A549 (cell line): ENCODE results near the gene CEBPE. TPM values are rescaled to one million over a fixed set of nuclear protein-coding genes. Genes with fewer than 3 reads are reported as not detected.
A peak's percentile ranks its signal among the peaks of the same experiment; 100 is the strongest.

Experiments
- ATAC-seq, 2 experiments: fragments of 200-7000 bp in 1 of 2; fragments of >200 bp in 1 of 2; cut with Nextera tagmentation in 1 of 2; cut with Tn5 transposase in 1 of 2; 3 replicates each; pipeline versions ENCODE4 v1.8.0 to v1.9.1; 2018 to 2020; ENCODE audit warnings: mild to moderate bottlenecking in 1 of 2, moderate library complexity in 1 of 2
- CTCF ChIA-PET: fragments of 300-600 bp; sonication (Branson Sonifier 250); formaldehyde crosslinking; extraction: SDS; loops from one replicate; lab custom pipeline; 2021; ENCODE audit warnings: antibody characterized with exemption, inconsistent platforms; lab: Yijun Ruan, JAX
- POLR2A ChIA-PET: fragments of 350-600 bp; formaldehyde crosslinking; extraction: SDS; loops from one replicate; lab custom pipeline; 2021; ENCODE audit warnings: antibody characterized with exemption, inconsistent platforms; lab: Yijun Ruan, JAX
- DNase-seq, 2 experiments: peaks; one replicate each; pipeline versions ENCODE4 v3.0.0 to v3.0.0-alpha.2; 2011 to 2016; ENCODE audit warnings: low read depth in 1 of 2, low spot score in 1 of 2
- FAIRE-seq: peaks from 2 replicates; lab custom pipeline; 2011; peaks lifted over from hg19 to GRCh38; lab: Jason Lieb, UNC
- H3K27ac ChIP-seq, 2 experiments: fragments of >200 bp; sonication (Bioruptor Twin); formaldehyde crosslinking; 3 replicates each; pipeline ENCODE4 v1.5.1; 2016 to 2017
- H3K4me1 ChIP-seq: fragments of >200 bp; sonication (Bioruptor Twin); formaldehyde crosslinking; 3 replicates; pipeline ENCODE4 v1.6.1; 2016
- H3K4me2 ChIP-seq: fragments of >200 bp; sonication (Bioruptor Twin); formaldehyde crosslinking; 3 replicates; pipeline ENCODE4 v1.6.1; 2016
- H3K4me3 ChIP-seq: fragments of >200 bp; sonication (Bioruptor Twin); formaldehyde crosslinking; 3 replicates; pipeline ENCODE4 v1.5.1; 2016
- H3K9me3 ChIP-seq: fragments of >200 bp; sonication (Bioruptor Twin); formaldehyde crosslinking; 3 replicates; pipeline ENCODE4 v1.6.1; 2016
- CBX2 ChIP-seq: fragments of 200-600 bp; sonication (generic); IDR thresholded peaks from 2 replicates; pipeline ENCODE4 v1.6.1; 2016; ENCODE audit warnings: low read depth, mild to moderate bottlenecking, borderline replicate concordance
- CEBPB ChIP-seq, 2 experiments: fragments of >200 bp in 1 of 2; sonication (Bioruptor Twin) in 1 of 2; formaldehyde crosslinking in 1 of 2; IDR thresholded peaks; 2 replicates each; pipeline ENCODE4 v1.6.1; 2012 to 2016
- CHD4 ChIP-seq: fragments of 200-600 bp; sonication (generic); IDR thresholded peaks from 2 replicates; pipeline ENCODE4 v1.6.1; 2016; ENCODE audit warnings: antibody characterized with exemption, mild to moderate bottlenecking, borderline replicate concordance
- EHMT2 ChIP-seq: fragments of 200-600 bp; sonication (generic); IDR thresholded peaks from 2 replicates; pipeline ENCODE4 v1.6.1; 2016; ENCODE audit warnings: antibody characterized with exemption, low read depth, mild to moderate bottlenecking, moderate library complexity
- EP300 ChIP-seq, 2 experiments: fragments of >200 bp; sonication (Bioruptor Twin); formaldehyde crosslinking; IDR thresholded peaks; 2 replicates in 1 of 2; 3 replicates in 1 of 2; pipeline ENCODE4 v1.6.1; 2016 to 2017
- ESRRA ChIP-seq: fragments of 150-350 bp; IDR thresholded peaks from 2 replicates; pipeline ENCODE4 v1.6.1; 2014; ENCODE audit warnings: mild to moderate bottlenecking, low read length, borderline replicate concordance
- FOSL2 ChIP-seq, 2 experiments: fragments of 450-650 bp in 1 of 2; fragments of >200 bp in 1 of 2; sonication (Bioruptor Twin) in 1 of 2; formaldehyde crosslinking; IDR thresholded peaks; 2 replicates each; pipeline versions ENCODE4 v1.5.0 to v1.6.1; 2016 to 2020; ENCODE audit warnings: mild to moderate bottlenecking in 1 of 2, moderate library complexity in 1 of 2
- HOXB5 ChIP-seq: fragments of 250-450 bp; sonication (Bioruptor Pico); IDR thresholded peaks from 2 replicates; pipeline ENCODE4 v1.5.0; 2020; ENCODE audit warnings: mild to moderate bottlenecking, moderate library complexity
- JUNB ChIP-seq: fragments of >200 bp; sonication (Bioruptor Twin); formaldehyde crosslinking; IDR thresholded peaks from 2 replicates; pipeline ENCODE4 v1.6.1; 2016
- KDM1A ChIP-seq: fragments of 200-600 bp; sonication (generic); IDR thresholded peaks from 2 replicates; pipeline ENCODE4 v1.6.1; 2016; ENCODE audit warnings: low read depth, mild to moderate bottlenecking
- KDM5A ChIP-seq: fragments of 200-600 bp; sonication (generic); IDR thresholded peaks from 2 replicates; pipeline ENCODE4 v1.6.1; 2016; ENCODE audit warnings: antibody characterized with exemption, mild to moderate bottlenecking
- MAZ ChIP-seq: fragments of 150-350 bp; IDR thresholded peaks from 2 replicates; pipeline ENCODE4 v1.6.1; 2014; ENCODE audit warnings: antibody characterized with exemption, low read depth, low read length, borderline replicate concordance
- NFE2L2 ChIP-seq: fragments of 150-350 bp; conservative IDR thresholded peaks from 2 replicates; pipeline ENCODE4 v1.6.1; 2014; ENCODE audit warnings: low read length
- PHF8 ChIP-seq: fragments of 200-600 bp; sonication (generic); IDR thresholded peaks from 2 replicates; pipeline ENCODE4 v1.6.1; 2016; ENCODE audit warnings: low read depth, mild to moderate bottlenecking, antibody characterized with exemption, moderate library complexity, borderline replicate concordance
- RAD21 ChIP-seq, 2 experiments: fragments of >200 bp in 1 of 2; sonication (Bioruptor Twin) in 1 of 2; formaldehyde crosslinking in 1 of 2; IDR thresholded peaks in 1 of 2; conservative IDR thresholded peaks in 1 of 2; 2 replicates in 1 of 2; 3 replicates in 1 of 2; pipeline ENCODE4 v1.6.1; 2012 to 2018; ENCODE audit warnings: inconsistent platforms in 1 of 2
- RARB ChIP-seq: fragments of 250-450 bp; sonication (Bioruptor Pico); IDR thresholded peaks from 2 replicates; pipeline ENCODE4 v1.8.0; 2021; ENCODE audit warnings: mild to moderate bottlenecking, moderate library complexity
- RCOR1 ChIP-seq: fragments of 150-350 bp; IDR thresholded peaks from 2 replicates; pipeline ENCODE4 v1.6.1; 2014; ENCODE audit warnings: antibody characterized with exemption, low read length, low read depth
- SREBF2 ChIP-seq: fragments of 450-650 bp; IDR thresholded peaks from 2 replicates; pipeline ENCODE4 v1.6.1; 2014; ENCODE audit warnings: mild to moderate bottlenecking, moderate library complexity
- ZFP36 ChIP-seq: fragments of 450-650 bp; IDR thresholded peaks from 2 replicates; pipeline ENCODE4 v1.6.1; 2014; ENCODE audit warnings: borderline replicate concordance; ENCODE audit not compliant: partially characterized antibody
- WGBS: methylation state at CpG from one replicate; pipeline ENCODE4 v1.1.6; 2017; ENCODE audit errors: missing lambda C conversion rate; 5-methylcytosine and 5-hydroxymethylcytosine counted together
- polyA plus RNA-seq, 4 experiments: library from polyadenylated mRNA; depleted of rRNA in 3 of 4; stranded (reverse); fragments of >200 nt; fragmentation: RNase III in 1 of 4; extraction: RNeasy Plus Mini Kit Qiagen cat#74134 plus additional on column Dnase treatment in 1 of 4; gene quantifications; 2 replicates in 3 of 4; 3 replicates in 1 of 4; pipeline ENCODE4 v1.2.3, GENCODE V29; 2011 to 2017
- TF ChIP-seq, protein P1 (sequence below): IDR thresholded peaks from 2 replicates; pipeline ENCODE4 v1.6.1; 2012; ENCODE audit warnings: low read depth, borderline replicate concordance
- TF ChIP-seq, protein P2 (sequence below): fragments of 250-450 bp; sonication (Bioruptor Pico); IDR thresholded peaks from 2 replicates; pipeline ENCODE4 v1.5.0; 2021; ENCODE audit warnings: mild to moderate bottlenecking, moderate library complexity, borderline replicate concordance

Gene CEBPE
- polyA plus RNA-seq, 2 of the 4 experiments (the other 2 are of a cell fraction): 0.05 TPM; not detected in 1

DNA sequence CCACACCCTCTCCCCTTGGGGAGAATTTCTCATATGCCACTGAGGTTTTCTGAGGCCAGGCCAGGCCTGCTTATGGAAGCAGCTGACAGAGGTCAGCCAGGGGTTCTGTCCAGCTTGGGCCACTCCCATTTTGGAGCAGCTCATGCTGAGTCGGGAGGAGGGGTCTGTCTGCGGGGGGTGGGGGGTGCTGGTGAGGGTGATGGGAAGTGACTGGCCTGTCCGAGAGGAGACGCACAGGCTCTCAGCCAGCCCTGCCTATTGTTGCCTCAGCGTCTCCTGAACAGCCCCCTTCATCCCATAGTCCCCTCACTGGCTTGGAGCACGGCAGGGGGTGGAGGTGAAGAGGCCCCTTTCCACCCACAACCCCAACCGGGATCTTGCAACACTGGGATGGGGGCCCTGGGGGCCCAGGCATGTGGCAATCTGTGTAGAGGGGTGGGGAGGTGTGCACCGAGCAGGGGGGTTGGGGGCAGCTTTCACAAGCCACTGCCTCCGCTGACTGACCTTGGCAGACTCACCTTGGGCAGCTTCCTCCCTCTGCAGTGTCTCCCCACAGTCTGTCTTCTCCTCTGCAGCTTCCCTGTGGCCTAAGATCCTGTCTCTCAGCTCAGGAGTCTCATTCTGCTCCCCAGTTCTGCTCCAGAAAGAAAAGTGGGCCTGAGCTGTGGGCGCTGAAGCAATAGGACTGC, 5.5 kb downstream of the CEBPE start:
- TF ChIP-seq, protein P1, sequence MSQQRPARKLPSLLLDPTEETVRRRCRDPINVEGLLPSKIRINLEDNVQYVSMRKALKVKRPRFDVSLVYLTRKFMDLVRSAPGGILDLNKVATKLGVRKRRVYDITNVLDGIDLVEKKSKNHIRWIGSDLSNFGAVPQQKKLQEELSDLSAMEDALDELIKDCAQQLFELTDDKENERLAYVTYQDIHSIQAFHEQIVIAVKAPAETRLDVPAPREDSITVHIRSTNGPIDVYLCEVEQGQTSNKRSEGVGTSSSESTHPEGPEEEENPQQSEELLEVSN: no peak
- no peak for TF ChIP-seq KDM5A
- no peak for TF ChIP-seq ESRRA
- no peak for TF ChIP-seq EP300 (IDR thresholded peaks at IDR 0.05)
- WGBS: 79% methylated on average over 6 of the region's 10 CpGs
- no peak overlapping the region for H3K4me2 ChIP-seq

DNA sequence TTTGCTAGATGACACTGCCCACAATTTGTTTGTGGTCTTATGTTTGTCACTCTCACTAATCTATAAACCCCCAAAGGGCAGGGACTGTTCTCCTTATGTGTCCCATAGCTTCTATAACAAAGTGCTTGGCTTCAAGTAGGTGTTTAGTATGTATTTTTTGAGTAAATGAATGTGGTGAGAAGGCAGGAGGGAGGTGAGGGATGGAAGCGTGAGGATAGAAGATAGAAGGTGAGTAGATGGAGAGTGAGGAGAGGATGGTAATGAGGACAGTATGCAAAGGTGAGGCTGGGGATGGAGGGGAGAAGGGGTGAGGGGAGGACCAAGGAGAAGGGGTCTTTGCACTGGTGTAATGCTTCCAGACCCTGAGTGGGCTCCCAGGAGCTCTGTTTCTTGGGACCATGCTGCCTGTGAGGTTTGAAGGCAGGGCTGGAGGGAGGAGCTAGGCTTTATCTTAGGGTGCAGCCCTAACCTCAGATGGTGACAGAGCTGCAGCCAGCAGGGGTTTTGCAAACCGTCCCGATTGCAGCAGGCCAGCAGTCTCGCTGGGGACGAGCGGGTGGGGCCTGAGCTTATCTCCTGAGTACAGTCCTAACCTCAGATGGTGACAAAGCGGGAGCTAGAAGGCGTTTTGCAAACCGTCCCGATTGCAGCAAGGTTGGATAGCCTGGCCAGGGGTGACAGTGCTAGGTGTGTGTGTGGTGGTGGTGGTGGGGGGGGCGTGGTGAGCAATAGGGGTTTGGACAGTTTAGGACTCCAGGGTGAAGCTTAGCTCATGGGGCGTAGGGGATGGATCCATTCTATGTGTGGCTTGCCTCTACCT, 6.5 kb downstream of the CEBPE start:
- no peak overlapping the region for H3K4me2 ChIP-seq
- ATAC-seq (no peak), FAIRE-seq (no peak), DNase-seq (no peak)
- no peak overlapping the region for H3K4me3 ChIP-seq
- no peaks in the 10 kb centered on the region for H3K9me3 ChIP-seq
- ChIA-PET CTCF (interaction anchor here (1.2 to 24.2 kb wide), 10 partner anchors 8 to 213 kb away, joined by 3 to 848 read pairs (median 28); partner anchors contain the start of genes ACIN1, C14orf119 and SLC7A8), POLR2A (interaction anchor here (1.1 kb wide), 1 partner anchor 18 kb away, joined by 3 read pairs; the partner anchor contains the start of genes ACIN1 and C14orf119)
- H3K4me1 ChIP-seq: peaks cover 26% of the 10 kb centered on the region
- 73% methylated on average over 12 of the region's 12 CpGs for WGBS
- no peak overlapping the region for H3K27ac ChIP-seq
- no peak for TF ChIP-seq KDM5A
- TF ChIP-seq MAZ: no peak
- TF ChIP-seq CEBPB (IDR thresholded peaks at IDR 0.05): no peak
- no peak for TF ChIP-seq KDM1A
- no peak for TF ChIP-seq HOXB5 (CRISPR knock-in tag)
- TF ChIP-seq PHF8: no peak
- no peak for TF ChIP-seq JUNB
- TF ChIP-seq RARB (CRISPR knock-in tag): no peak
- no peak for TF ChIP-seq EHMT2
- no peak for TF ChIP-seq RAD21 (conservative IDR thresholded peaks at IDR 0.05 in 1 of 2, IDR thresholded peaks at IDR 0.05 in 1 of 2)
- TF ChIP-seq SREBF2: no peak

More for the DNA sequence above, 5.5 kb downstream of the CEBPE start:
- Histone ChIP-seq H3K4me1 (peaks cover 22% of the 10 kb centered on the region), H3K9me3 (no peaks in the 10 kb centered on the region), H3K27ac (peak overlapping the region in 1 of 2 experiments; percentile 75; a peak in 2 of 6 replicates), H3K4me3 (no peak overlapping the region)
- ChIA-PET POLR2A (no interaction called here), CTCF (interaction anchor here (1.4 to 24.2 kb wide), 6 partner anchors 11 to 127 kb away, joined by 6 to 848 read pairs (median 63); partner anchors contain the start of gene SLC7A8)
- FAIRE-seq: no peak
- no peak for ATAC-seq
- DNase-seq: no peak

DNA sequence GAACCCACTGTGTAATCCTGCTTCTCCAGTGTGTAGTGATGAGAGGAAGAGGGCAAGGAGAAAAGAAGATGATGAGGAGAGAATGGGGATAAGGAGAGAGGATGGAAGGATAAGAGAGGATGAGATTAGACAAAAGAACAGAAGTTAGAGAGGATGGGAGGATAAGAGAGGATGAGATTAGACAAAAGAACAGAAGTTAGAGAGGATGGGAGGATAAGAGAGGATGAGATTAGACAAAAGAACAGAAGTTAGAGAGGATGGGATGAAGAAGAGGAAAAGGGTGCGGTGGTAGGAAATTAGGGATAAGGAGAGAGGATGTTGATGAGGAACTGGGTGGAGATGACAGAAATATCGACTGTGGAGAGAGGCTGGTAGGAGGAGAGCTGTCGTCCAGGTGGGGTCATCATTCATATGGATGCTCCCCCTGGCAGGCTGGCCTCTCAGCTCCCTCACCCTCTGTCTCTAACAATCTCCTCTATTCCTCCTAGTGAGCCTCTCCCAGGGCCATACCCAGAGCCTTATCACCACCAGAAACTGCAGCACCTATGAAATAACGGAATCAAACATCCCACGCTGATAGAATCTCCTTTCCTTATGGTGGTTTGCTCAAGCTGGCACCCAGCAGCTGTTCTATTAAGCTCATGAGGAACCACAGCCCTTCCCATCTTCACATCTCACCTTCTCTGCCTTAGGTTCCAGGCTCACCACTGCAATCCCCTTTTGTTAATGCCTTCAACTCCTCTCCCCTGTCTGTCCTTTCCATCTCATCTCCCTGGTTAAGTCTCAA, 8.3 kb downstream of the CEBPE start:
- Histone ChIP-seq H3K4me2 (no peak overlapping the region), H3K4me1 (peaks cover 24% of the 10 kb centered on the region), H3K4me3 (no peak overlapping the region), H3K9me3 (no peaks in the 10 kb centered on the region), H3K27ac (no peak overlapping the region)
- ChIA-PET CTCF (interaction anchor here (0.6 to 24.2 kb wide), 15 partner anchors 10 to 215 kb away, joined by 3 to 848 read pairs (median 17); partner anchors contain the start of genes ACIN1, C14orf119, CDH24 and SLC7A8), POLR2A (interaction anchor here (0.9 kb wide), 1 partner anchor 16 kb away, joined by 4 read pairs; the partner anchor contains the start of gene ACIN1)
- FAIRE-seq (no peak), ATAC-seq (no peak), DNase-seq (no peak)
- WGBS: 31% methylated on average over 5 of the region's 5 CpGs
- no peak for TF ChIP-seq JUNB

DNA sequence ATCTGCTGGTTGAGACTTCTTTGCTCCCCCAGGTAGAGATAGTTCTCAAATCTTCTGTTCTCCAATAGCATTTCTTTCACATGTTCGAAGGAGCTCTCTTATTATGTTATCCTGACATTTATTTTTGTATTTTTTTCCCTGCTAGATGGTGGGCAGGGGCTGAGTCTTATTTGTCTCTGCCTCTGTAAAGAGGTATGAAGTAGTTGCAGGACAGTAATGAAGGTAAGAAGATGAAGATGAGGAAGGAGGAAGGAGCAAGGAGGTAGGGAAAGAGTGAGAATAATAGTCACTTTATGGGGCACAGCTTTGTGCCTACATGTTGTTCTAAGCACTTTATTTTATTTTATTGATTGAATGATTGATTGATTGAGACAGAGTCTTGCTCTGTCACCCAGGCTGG, 9.3 kb downstream of the CEBPE start:
- ATAC-seq (no peak), DNase-seq (no peak), FAIRE-seq (no peak)
- POLR2A ChIA-PET: interaction anchor here (1.9 kb wide), 1 partner anchor 14 kb away, joined by 10 read pairs; the partner anchor contains the start of genes ACIN1 and C14orf119
- CTCF ChIA-PET: interaction anchor here (0.6 to 24.2 kb wide), 18 partner anchors 9 to 172 kb away, joined by 3 to 848 read pairs (median 14); partner anchors contain the start of genes ACIN1, C14orf119, CDH24 and SLC7A8
- H3K9me3 ChIP-seq: no peaks in the 10 kb centered on the region
- H3K27ac ChIP-seq: no peak overlapping the region
- peaks cover 14% of the 10 kb centered on the region for H3K4me1 ChIP-seq
- H3K4me2 ChIP-seq: no peak overlapping the region
- H3K4me3 ChIP-seq: no peak overlapping the region
- 74% methylated on average over 1 of the region's 1 CpG for WGBS
- TF ChIP-seq KDM1A (no peak), SREBF2 (no peak), ZFP36 (no peak), FOSL2 (IDR thresholded peaks at IDR 0.05) (no peak), FOSL2 (CRISPR knock-in tag; IDR thresholded peaks at IDR 0.05) (no peak), NFE2L2 (no peak), JUNB (no peak), CBX2 (no peak), RCOR1 (no peak), CHD4 (no peak)
- TF ChIP-seq, protein P2, sequence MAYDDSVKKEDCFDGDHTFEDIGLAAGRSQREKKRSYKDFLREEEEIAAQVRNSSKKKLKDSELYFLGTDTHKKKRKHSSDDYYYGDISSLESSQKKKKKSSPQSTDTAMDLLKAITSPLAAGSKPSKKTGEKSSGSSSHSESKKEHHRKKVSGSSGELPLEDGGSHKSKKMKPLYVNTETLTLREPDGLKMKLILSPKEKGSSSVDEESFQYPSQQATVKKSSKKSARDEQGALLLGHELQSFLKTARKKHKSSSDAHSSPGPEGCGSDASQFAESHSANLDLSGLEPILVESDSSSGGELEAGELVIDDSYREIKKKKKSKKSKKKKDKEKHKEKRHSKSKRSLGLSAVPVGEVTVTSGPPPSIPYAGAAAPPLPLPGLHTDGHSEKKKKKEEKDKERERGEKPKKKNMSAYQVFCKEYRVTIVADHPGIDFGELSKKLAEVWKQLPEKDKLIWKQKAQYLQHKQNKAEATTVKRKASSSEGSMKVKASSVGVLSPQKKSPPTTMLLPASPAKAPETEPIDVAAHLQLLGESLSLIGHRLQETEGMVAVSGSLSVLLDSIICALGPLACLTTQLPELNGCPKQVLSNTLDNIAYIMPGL: no peak
